Activated T-cell treated with anti-CD3 and anti-CD28 coated beads for 1 hour (primary cell): ENCODE data around the gene GNB1.
A peak's percentile ranks its signal among the peaks of the same experiment; 100 is the strongest.

Experiments
- DNase-seq: peaks from one replicate; pipeline ENCODE4 v3.0.0-alpha.2; 2020; ENCODE audit warnings: low read depth

GNB1 gene

GRCh38 chr1:1922956-1923833, 32.3 kb upstream of the GNB1 start:
- no peak for DNase-seq

GRCh38 chr1:1922702-1922955, 31.7 kb upstream of the GNB1 start:
- no peak for DNase-seq

- DNase-seq: no peak
Measured at GRCh38 chr1:1921901-1922701, 31.2 kb upstream of the GNB1 start.

- no peak for DNase-seq
Measured at GRCh38 chr1:1921459-1921862, 30.6 kb upstream of the GNB1 start.

- DNase-seq: no peak
Measured at GRCh38 chr1:1920608-1921458, 29.9 kb upstream of the GNB1 start.

- DNase-seq: no peak
Measured at GRCh38 chr1:1920057-1920607, 29.2 kb upstream of the GNB1 start.

GRCh38 chr1:1919304-1920056, 28.6 kb upstream of the GNB1 start:
- DNase-seq: peak; percentile 100

GRCh38 chr1:1918901-1919303, 28.0 kb upstream of the GNB1 start, which contains the start of gene TMEM52:
TSS of gene TMEM52 (minus strand) at chr1:1919279. CDS start at chr1:1919265, 14 bp downstream.
- no peak for DNase-seq

GRCh38 chr1:1917995-1918900, 27.4 kb upstream of the GNB1 start:
- DNase-seq: no peak

GRCh38 chr1:1917304-1917976, 26.6 kb upstream of the GNB1 start:
- no peak for DNase-seq

- DNase-seq: no peak
Measured at GRCh38 chr1:1916851-1917251, 26.0 kb upstream of the GNB1 start.

- no peak for DNase-seq
Measured at GRCh38 chr1:1915911-1916840, 25.3 kb upstream of the GNB1 start.

GRCh38 chr1:1914971-1915692, 24.2 kb upstream of the GNB1 start, which contains the start of gene CALML6:
TSS of gene CALML6 (plus strand) at chr1:1915260. CDS start at chr1:1915281, 21 bp downstream.
- DNase-seq: no peak

- no peak for DNase-seq
Measured at GRCh38 chr1:1914101-1914970, 23.4 kb upstream of the GNB1 start.

- no peak for DNase-seq
Measured at GRCh38 chr1:1911350-1912041, 20.6 kb upstream of the GNB1 start.

- DNase-seq: no peak
Measured at GRCh38 chr1:1910651-1911331, 19.9 kb upstream of the GNB1 start.
